SKM-1 treated with dmso at 0.1 percent for 144 hours (cell line): Measurements from ENCODE around the gene RNF227.

Source experiments
- DNase-seq: peaks from one replicate; lab custom pipeline; 2025; ENCODE audit not compliant: unreplicated experiment; lab: John Stamatoyannopoulos, UW

RNF227 gene

GRCh38 chr17:7930841-7931631, 14.9 kb upstream of the RNF227 start:
- DNase-seq = no peak

GRCh38 chr17:7929158-7930023, 13.3 kb upstream of the RNF227 start, which contains the start of gene KCNAB3:
Gene KCNAB3 (minus strand): TSS chr17:7929856. CDS start chr17:7929435, 421 bp downstream.
- no peak for DNase-seq

- no peak for DNase-seq
Measured at GRCh38 chr17:7927596-7927995, 11.5 kb upstream of the RNF227 start.

- DNase-seq = no peak
Measured at GRCh38 chr17:7922845-7923628, 6.9 kb upstream of the RNF227 start.

GRCh38 chr17:7922269-7922844, 6.3 kb upstream of the RNF227 start:
- DNase-seq = no peak

- DNase-seq = no peak
Measured at GRCh38 chr17:7916808-7917207, 719 bp upstream of the RNF227 start.

GRCh38 chr17:7916385-7916682, 245 bp upstream of the RNF227 start:
- DNase-seq = no peak

- DNase-seq = no peak
Measured at GRCh38 chr17:7915179-7915610, 894 bp downstream of the RNF227 start.

GRCh38 chr17:7912927-7913524, 3.1 kb downstream of the RNF227 start:
- peak; percentile 40 for DNase-seq

- DNase-seq = no peak
Measured at GRCh38 chr17:7911116-7911515, 5.0 kb downstream of the RNF227 start.

GRCh38 chr17:7910711-7911110, 5.4 kb downstream of the RNF227 start:
- no peak for DNase-seq

- DNase-seq = no peak
Measured at GRCh38 chr17:7910281-7910680, 5.8 kb downstream of the RNF227 start.

- no peak for DNase-seq
Measured at GRCh38 chr17:7909089-7909488, 7.0 kb downstream of the RNF227 start.

GRCh38 chr17:7903154-7904103, 12.7 kb downstream of the RNF227 start:
- no peak for DNase-seq

- no peak for DNase-seq
Measured at GRCh38 chr17:7897773-7898172, 18.3 kb downstream of the RNF227 start.

GRCh38 chr17:7897090-7897489, 19.0 kb downstream of the RNF227 start:
- DNase-seq = no peak

- no peak for DNase-seq
Measured at GRCh38 chr17:7894866-7895265, 21.2 kb downstream of the RNF227 start.

GRCh38 chr17:7894226-7894625, 21.9 kb downstream of the RNF227 start:
- DNase-seq = no peak

GRCh38 chr17:7893187-7893880, 22.8 kb downstream of the RNF227 start:
- no peak for DNase-seq
